IPS-18c (cell line): ENCODE measurements around the gene MFAP4.

Experiments used
- H3K4me3 ChIP-seq: 2 replicates; pipeline ENCODE4 v1.7.0; 2013; ENCODE audit warnings: low read depth, mild to moderate bottlenecking, low read length, moderate library complexity; ENCODE audit not compliant: insufficient read depth
- H3K9me3 ChIP-seq: one replicate; pipeline ENCODE4 v1.6.1; 2013; ENCODE audit warnings: mild to moderate bottlenecking, low read length, moderate library complexity; ENCODE audit not compliant: control insufficient read depth, insufficient read depth

Gene MFAP4

DNA sequence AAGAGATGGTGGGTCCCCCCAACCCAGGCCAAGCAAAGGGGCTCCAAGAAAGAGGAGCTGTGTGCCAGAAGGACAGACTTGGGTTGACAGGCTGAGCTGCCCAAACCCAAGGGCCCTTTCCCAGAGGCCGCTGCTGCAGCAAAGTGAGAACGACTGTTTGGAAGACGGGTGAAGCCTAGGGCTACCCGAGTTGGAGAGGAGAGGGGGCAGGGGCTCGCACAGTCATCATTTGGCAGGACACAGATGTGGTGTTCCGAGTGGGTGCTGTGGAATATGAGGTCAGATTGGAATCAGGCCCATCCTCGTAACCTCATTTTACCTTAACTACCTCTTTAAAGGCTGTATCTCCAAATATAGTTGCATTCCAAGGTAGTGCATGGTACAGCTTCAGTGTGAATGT is 5.3 kb upstream of the MFAP4 start:
- no peak overlapping the region for H3K4me3 ChIP-seq
- no peaks in the 10 kb centered on the region for H3K9me3 ChIP-seq

- H3K4me3 ChIP-seq, result no peak overlapping the region; the same call in 1 of the 2 replicates
- no peaks in the 10 kb centered on the region for H3K9me3 ChIP-seq
Measured at GRCh38 chr17:19391432-19391831, 4.4 kb upstream of the MFAP4 start.

- Histone ChIP-seq H3K4me3 (no peak overlapping the region; the same call in 1 of the 2 replicates), H3K9me3 (no peaks in the 10 kb centered on the region)
Measured at GRCh38 chr17:19390951-19391350, 4.0 kb upstream of the MFAP4 start.

GRCh38 chr17:19388791-19389785 is 2.1 kb upstream of the MFAP4 start:
- Histone ChIP-seq H3K4me3 (no peak overlapping the region), H3K9me3 (no peaks in the 10 kb centered on the region)

GRCh38 chr17:19387921-19388521 is 1.0 kb upstream of the MFAP4 start:
- H3K4me3 ChIP-seq, result no peak overlapping the region
- no peaks in the 10 kb centered on the region for H3K9me3 ChIP-seq

DNA sequence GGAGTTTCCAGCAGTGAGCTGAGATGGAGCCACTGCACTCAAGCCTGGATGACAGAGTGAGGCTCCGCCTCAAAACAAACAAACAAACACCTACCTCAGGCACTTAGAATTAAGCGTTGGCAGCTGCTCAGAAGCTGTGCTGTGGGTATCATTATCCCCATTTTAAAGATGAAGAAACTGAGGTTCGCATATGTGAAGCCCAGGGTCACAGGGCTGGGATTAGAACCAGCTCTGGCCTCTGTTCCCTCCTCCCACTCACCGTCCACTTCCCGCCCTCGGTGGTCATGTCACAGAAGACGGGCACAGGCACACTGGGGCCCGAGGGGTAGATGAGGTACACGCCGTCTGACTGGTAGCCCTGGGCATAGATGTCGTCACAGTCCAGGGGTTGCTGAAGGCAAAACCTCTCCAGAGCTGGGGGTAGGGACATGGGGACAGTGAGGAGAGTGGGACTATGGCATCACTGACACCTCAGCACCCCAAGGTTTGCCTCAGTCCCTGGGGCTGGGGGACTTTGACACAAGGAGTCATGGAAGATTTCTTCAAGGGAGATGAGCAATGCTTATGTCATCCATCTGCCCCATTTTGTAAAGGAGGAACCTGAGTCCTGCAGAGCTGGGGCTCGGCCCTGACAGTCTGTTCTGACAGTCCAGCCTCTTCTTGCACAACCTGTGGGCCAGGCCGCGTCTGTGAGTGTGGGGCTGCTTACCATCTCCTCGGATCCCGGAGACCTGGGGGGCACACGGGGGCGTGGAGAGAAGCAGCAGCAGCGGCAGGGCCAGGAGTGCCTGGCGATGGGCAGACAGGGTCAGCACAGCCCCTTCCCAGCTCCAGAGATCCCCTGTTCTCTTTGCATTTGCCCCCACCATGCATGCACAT is 700 bp downstream of the MFAP4 start:
- H3K4me3 ChIP-seq, result no peak overlapping the region

DNA sequence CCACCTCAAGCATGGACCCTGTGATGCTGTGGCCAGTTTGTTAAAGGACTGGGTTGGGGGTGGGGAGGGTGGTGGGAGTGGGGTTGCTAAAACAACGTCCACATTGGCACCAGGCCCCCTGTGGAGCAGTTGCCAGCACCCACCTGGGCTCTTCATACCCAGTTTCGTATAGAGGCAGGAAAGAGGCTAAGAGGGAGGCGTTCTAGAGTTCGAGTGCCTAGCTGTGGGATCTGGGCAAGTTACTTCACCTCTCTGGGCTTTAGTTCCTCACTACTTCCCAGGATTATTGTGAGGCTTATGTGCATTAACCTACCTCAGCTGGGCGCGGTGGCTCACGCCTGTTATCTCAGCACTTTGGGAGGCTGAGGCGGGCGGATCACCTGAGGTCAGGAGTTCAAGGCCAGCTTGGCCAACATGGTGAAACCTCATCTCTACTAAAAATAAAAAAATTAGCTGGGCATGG is 1.4 kb downstream of the MFAP4 start:
- Histone ChIP-seq H3K9me3 (no peaks in the 10 kb centered on the region), H3K4me3 (no peak overlapping the region)

More for the DNA sequence above, 700 bp downstream of the MFAP4 start:
- no peaks in the 10 kb centered on the region for H3K9me3 ChIP-seq

DNA sequence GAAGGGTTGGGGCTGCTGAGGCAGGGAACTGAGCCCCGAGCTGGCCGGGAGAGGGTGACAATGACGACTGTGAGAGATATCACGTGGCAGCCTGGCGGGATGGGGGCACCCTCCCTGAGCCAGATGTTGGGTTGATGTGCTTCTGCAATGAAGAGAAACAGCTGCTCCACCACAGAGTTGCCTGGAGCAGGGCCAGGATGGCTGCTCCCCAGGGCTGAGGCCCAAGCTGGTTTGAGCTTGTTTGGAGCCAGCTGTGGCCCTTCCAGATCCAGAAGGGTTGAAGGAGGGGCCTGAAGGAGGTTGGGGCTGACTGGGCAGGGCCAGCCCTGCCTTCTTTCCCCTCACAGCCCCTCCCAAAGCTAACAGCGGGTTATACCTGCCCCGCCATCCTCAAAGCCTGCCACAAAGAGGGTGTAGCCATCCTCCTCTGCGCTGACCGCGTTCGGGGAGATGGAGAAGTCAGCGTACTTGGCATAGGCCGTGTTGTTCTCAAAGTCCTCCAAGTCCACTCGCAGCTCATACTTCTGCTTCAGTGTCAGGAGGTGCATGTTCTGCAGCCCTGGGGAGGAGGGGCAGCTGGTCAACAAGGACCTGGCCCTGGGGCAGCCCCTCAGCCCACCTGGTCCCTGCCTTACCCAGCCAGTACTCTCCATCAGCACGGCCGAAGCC is 2.1 kb downstream of the MFAP4 start:
- no peak overlapping the region; the same call in 1 of the 2 replicates for H3K4me3 ChIP-seq
- H3K9me3 ChIP-seq, result no peaks in the 10 kb centered on the region

GRCh38 chr17:19383681-19384470 is 3.1 kb downstream of the MFAP4 start:
- Histone ChIP-seq H3K9me3 (no peaks in the 10 kb centered on the region), H3K4me3 (no peak overlapping the region; the same call in 1 of the 2 replicates)

- Histone ChIP-seq H3K4me3 (no peak overlapping the region), H3K9me3 (no peaks in the 10 kb centered on the region)
Measured at GRCh38 chr17:19382531-19383444, 4.2 kb downstream of the MFAP4 start.

DNA sequence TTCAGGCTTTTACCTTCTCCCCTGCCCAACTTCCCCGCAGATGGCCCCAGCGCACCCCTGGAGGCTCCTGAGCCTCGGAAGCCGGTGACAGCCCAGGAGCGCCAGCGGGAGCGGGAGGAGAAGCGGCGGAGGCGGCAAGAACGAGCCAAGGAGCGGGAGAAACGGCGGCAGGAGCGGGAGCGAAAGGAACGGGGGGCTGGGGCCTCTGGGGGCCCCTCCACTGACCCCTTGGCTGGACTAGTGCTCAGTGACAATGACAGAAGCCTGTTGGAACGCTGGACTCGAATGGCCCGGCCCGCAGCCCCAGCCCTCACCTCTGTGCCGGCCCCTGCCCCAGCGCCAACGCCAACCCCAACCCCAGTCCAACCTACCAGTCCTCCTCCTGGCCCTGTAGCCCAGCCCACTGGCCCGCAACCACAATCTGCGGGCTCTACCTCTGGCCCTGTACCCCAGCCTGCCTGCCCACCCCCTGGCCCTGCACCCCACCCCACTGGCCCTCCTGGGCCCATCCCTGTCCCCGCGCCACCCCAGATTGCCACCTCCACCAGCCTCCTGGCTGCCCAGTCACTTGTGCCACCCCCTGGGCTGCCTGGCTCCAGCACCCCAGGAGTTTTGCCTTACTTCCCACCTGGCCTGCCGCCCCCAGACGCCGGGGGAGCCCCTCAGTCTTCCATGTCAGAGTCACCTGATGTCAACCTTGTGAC is 5.1 kb downstream of the MFAP4 start:
- Histone ChIP-seq H3K9me3 (no peaks in the 10 kb centered on the region), H3K4me3 (no peak overlapping the region)

DNA sequence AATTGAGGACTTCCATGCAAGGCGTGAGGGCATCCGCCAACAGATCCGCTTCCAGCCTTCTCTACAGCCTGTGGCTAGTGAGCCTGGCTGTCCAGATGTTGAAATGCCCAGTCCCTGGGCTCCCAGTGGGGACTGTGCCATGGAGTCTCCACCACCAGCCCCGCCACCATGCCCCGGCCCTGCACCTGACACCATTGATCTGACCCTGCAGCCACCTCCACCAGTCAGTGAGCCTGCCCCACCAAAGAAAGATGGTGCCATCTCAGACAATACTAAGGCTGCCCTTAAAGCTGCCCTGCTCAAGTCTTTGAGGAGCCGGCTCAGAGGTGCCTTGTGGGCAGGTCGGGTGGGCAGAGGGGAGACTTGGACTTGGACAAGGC is 5.6 kb downstream of the MFAP4 start:
- H3K4me3 ChIP-seq, result no peak overlapping the region
- H3K9me3 ChIP-seq, result no peaks in the 10 kb centered on the region

- no peaks in the 10 kb centered on the region for H3K9me3 ChIP-seq
- H3K4me3 ChIP-seq, result no peak overlapping the region
Measured at GRCh38 chr17:19380481-19381301, 6.3 kb downstream of the MFAP4 start.
